Adrenal gland (tissue), 5 donors: ENCODE measurements around the gene CBFA2T3.

Source experiments
- CTCF ChIP-seq, 6 experiments: fragments of 450-650 bp in 4 of 6; fragments of 200-600 bp in 2 of 6; sonication (generic) in 1 of 6; IDR thresholded peaks; 1 replicate in 5 of 6; 2 replicates in 1 of 6; pipeline versions ENCODE4 v1.5.1 to v1.8.0; 2016 to 2021; ENCODE audit warnings: antibody characterized with exemption in 6 of 6, mild to moderate bottlenecking in 2 of 6, moderate library complexity in 1 of 6
- POLR2A ChIP-seq, 2 donors: fragments of 450-650 bp; IDR thresholded peaks; one replicate each; pipeline ENCODE4 v1.6.1; 2017; ENCODE audit warnings: antibody characterized with exemption in 2 of 2, mild to moderate bottlenecking in 2 of 2, moderate library complexity in 1 of 2
- donor health status: DM: no; HTN: no; CAD: no.

DNA sequence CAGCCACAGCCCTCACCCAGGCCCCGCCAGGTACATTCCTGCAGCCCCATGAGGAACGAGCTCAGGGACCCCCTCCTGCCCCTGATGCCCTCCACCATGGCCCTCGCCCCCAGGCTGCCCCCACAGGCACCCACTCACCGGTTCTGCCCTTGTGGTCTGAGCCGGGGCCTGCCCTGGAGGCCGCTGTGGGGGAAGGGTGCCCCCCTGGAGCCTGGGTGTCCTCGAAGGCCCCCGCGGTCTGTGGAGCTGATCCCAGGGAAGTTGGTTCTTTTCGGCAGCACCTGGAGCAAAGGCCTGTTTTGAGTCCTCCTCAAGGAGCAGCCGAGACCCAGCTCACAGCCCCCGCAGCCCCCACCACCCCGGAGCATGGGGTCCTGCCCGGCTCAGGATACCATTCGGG is 112.9 kb downstream of the CBFA2T3 start:
- TF ChIP-seq POLR2A (IDR thresholded peaks at IDR 0.05) (no peak), CTCF (IDR thresholded peaks at IDR 0.05) (no peak)
